Transverse colon (tissue), 4 donors: ENCODE results near the gene ARHGAP24. TPM values are rescaled to one million over a fixed set of nuclear protein-coding genes. Genes with fewer than 3 reads are reported as not detected.
A peak's percentile ranks its signal among the peaks of the same experiment; 100 is the strongest.
"Not testable (repeated sequence)": the region's sequence is repeated elsewhere in the genome, so short reads cannot be mapped to it uniquely, and the experiment has no call there.

Experiments used
- DNase-seq: peaks from one replicate; pipeline ENCODE4 v3.0.0-alpha.2; 2019
- H3K27ac ChIP-seq, 4 donors: fragments of 200-600 bp; sonication (generic); 2 replicates each; pipeline ENCODE4 v1.5.1; 2016 to 2018; ENCODE audit warnings: inconsistent platforms in 4 of 4
- H3K27me3 ChIP-seq: fragments of 200-600 bp; sonication (generic); 2 replicates; pipeline ENCODE4 v1.5.1; 2017; ENCODE audit warnings: inconsistent platforms
- H3K36me3 ChIP-seq, 4 donors: fragments of 200-600 bp; sonication (generic); 2 replicates each; pipeline ENCODE4 v1.5.1; 2017 to 2019; ENCODE audit warnings: inconsistent platforms in 4 of 4
- H3K4me1 ChIP-seq, 4 donors: fragments of 200-600 bp; sonication (generic); 2 replicates each; pipeline ENCODE4 v1.5.1; 2017 to 2020; ENCODE audit warnings: inconsistent platforms in 4 of 4
- H3K4me3 ChIP-seq, 4 donors: fragments of 200-600 bp; sonication (generic); 1 replicate in 1 of 4; 2 replicates in 3 of 4; pipeline versions ENCODE4 v1.5.1 to v1.6.1; 2017 to 2019; ENCODE audit warnings: inconsistent platforms in 4 of 4
- H3K9me3 ChIP-seq, 2 donors: fragments of 200-600 bp; sonication (generic); 2 replicates each; pipeline ENCODE4 v1.5.1; 2017 to 2019; ENCODE audit warnings: inconsistent platforms in 2 of 2
- EP300 ChIP-seq: sonication (generic); formaldehyde crosslinking; IDR thresholded peaks from one replicate; pipeline ENCODE4 v1.6.1; 2017; ENCODE audit warnings: antibody characterized with exemption, low read depth
- POLR2A ChIP-seq: fragments of 450-650 bp; IDR thresholded peaks from one replicate; pipeline ENCODE4 v1.6.1; 2016; ENCODE audit warnings: antibody characterized with exemption, mild to moderate bottlenecking, moderate library complexity
- POLR2AphosphoS5 ChIP-seq, 3 donors: sonication (generic); formaldehyde crosslinking; IDR thresholded peaks; one replicate each; pipeline ENCODE4 v1.6.1; 2016; ENCODE audit warnings: antibody characterized with exemption in 3 of 3
- WGBS, 2 donors: methylation state at CpG; one replicate each; pipeline ENCODE4 v1.1.5; 2018; ENCODE audit warnings: low coverage in 1 of 2; 5-methylcytosine and 5-hydroxymethylcytosine counted together
- in situ Hi-C, 4 donors: fragments of 200-750 bp; cut with MboI; loops; one replicate each; pipeline versions ENCODE4 v1.15.0 to v1.15.1; 2017; ENCODE audit warnings: low sequenced_read_pairs in 3 of 4, low pct_ligation_motif_present in 1 of 4, low pct_unique_long_range_greater_than_20kb in 1 of 4
- intact Hi-C: fragments of 100-400 bp; cut with DNase I; formaldehyde crosslinking; loops from one replicate; pipeline ENCODE4 v1.15.1; 2023; ENCODE audit warnings: low total_unique reads
- total RNA-seq, 4 donors: library from RNA; depleted of rRNA; stranded (reverse); fragments of >200 nt; gene quantifications; one replicate each; pipeline ENCODE4 v1.1.0, GENCODE V29; 2016
- TF ChIP-seq, protein P1 (sequence below), 5 experiments: fragments of 200-600 bp in 3 of 5; fragments of 450-650 bp in 2 of 5; sonication (generic) in 3 of 5; IDR thresholded peaks; 1 replicate in 2 of 5; 2 replicates in 3 of 5; pipeline ENCODE4 v1.5.1; 2016 to 2017; ENCODE audit warnings: antibody characterized with exemption in 5 of 5, inconsistent platforms in 3 of 5, mild to moderate bottlenecking in 2 of 5, moderate library complexity in 1 of 5

The ARHGAP24 gene
- total RNA-seq, 4 donors from 2014 or later = 4.2 to 32.0 (median 12.6) TPM

DNA sequence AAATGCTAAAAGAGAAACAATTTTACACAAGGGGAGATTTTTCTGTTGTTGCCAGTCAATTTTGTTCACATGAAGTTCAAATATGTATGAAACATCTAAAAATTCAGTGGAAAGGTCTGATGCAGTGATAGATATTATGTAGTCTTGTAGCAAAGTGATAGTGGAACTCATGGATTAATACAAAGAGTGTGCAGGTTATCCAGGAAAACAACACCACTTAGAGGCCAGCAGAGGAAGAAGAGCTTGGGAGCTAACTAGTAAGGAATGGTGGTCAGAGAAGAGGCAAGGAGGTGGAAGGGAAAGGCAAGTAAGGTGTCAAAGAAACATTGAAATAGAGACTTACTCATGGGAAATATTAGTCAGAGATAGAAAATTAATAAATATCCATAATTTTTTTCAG lies 489.3 kb downstream of the ARHGAP24 start:
- Histone ChIP-seq H3K4me1 (no peaks in the 10 kb centered on the region), H3K4me3 (no peak overlapping the region), H3K27ac (no peak overlapping the region), H3K9me3 (no peaks in the 10 kb centered on the region), H3K27me3 (no peaks in the 10 kb centered on the region), H3K36me3 (no peaks in the 10 kb centered on the region)
- TF ChIP-seq, protein P1, sequence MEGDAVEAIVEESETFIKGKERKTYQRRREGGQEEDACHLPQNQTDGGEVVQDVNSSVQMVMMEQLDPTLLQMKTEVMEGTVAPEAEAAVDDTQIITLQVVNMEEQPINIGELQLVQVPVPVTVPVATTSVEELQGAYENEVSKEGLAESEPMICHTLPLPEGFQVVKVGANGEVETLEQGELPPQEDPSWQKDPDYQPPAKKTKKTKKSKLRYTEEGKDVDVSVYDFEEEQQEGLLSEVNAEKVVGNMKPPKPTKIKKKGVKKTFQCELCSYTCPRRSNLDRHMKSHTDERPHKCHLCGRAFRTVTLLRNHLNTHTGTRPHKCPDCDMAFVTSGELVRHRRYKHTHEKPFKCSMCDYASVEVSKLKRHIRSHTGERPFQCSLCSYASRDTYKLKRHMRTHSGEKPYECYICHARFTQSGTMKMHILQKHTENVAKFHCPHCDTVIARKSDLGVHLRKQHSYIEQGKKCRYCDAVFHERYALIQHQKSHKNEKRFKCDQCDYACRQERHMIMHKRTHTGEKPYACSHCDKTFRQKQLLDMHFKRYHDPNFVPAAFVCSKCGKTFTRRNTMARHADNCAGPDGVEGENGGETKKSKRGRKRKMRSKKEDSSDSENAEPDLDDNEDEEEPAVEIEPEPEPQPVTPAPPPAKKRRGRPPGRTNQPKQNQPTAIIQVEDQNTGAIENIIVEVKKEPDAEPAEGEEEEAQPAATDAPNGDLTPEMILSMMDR (IDR thresholded peaks at IDR 0.05) = peak in 3 of 5 experiments; percentile 1 to 16 (median 9)
- TF ChIP-seq POLR2AphosphoS5 (IDR thresholded peaks at IDR 0.05) (no peak), EP300 (no peak), POLR2A (no peak)
- DNase-seq = no peak
- intact Hi-C loops = no loop called here
- in situ Hi-C loops = loop anchor here (10.0 to 25.0 kb wide), 3 partner anchors 152 to 177 kb away; no protein-coding TSS in a partner anchor

DNA sequence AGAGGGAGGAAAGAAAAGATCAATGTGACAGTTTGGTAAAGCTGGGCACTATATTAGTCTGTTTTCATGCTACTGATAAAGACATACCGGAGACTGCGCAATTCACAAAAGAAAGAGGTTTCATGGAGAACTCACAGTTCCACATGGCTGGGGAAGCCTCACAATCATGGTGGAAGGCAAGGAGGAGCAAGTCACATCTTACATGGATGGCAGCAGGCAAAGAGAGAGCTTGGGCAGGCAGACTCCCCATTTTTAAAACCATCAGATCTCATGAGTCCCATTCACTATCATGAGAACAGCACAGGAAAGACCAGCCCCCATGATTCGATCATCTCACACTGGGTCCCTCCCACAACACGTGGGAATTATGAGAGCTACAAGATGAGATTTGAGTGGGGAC lies 490.1 kb downstream of the ARHGAP24 start:
- in situ Hi-C loops = loop anchor here (10.0 to 25.0 kb wide), 3 partner anchors 153 to 178 kb away; no protein-coding TSS in a partner anchor
- DNase-seq, H3K4me3 ChIP-seq, intact Hi-C loops, H3K27ac ChIP-seq, H3K36me3 ChIP-seq, H3K9me3 ChIP-seq, H3K27me3 ChIP-seq, H3K4me1 ChIP-seq: not testable (repeated sequence)
- WGBS, 2 donors = 89 to 100% methylated on average over 2 to 4 of the region's 4 CpGs

DNA sequence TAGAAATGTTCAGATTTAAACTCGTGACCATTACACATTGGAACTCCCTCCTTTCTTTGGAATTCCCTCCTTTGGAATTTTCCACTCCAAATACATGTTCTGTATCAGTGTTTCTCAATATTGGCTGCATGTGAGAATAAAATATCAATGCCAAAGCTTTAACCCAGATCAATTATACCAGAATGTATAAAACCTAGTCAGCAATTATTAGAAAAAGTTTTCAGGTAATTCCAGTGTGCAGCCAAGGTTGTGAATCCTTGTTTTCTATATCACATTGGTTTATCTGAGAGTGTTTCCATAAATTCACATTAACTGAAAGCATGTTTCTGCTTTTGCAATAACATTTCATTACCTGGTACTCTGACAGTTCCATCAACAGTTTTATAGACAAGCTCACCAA lies 490.6 kb downstream of the ARHGAP24 start:
- H3K27me3 ChIP-seq = no peaks in the 10 kb centered on the region
- no peak overlapping the region for H3K27ac ChIP-seq
- no peaks in the 10 kb centered on the region for H3K36me3 ChIP-seq
- H3K9me3 ChIP-seq = no peaks in the 10 kb centered on the region
- no peak for DNase-seq
- no peak overlapping the region for H3K4me3 ChIP-seq
- WGBS, 2 donors = 80 to 83% methylated on average over 1 of the region's 1 CpG
- H3K4me1 ChIP-seq = no peaks in the 10 kb centered on the region
- intact Hi-C loops (no loop called here), in situ Hi-C loops (loop anchor here (10.0 to 25.0 kb wide), 3 partner anchors 153 to 178 kb away; no protein-coding TSS in a partner anchor)
- TF ChIP-seq POLR2A (no peak), POLR2AphosphoS5 (IDR thresholded peaks at IDR 0.05) (no peak), EP300 (no peak)
- TF ChIP-seq, protein P1 (IDR thresholded peaks at IDR 0.05) = no peak

DNA sequence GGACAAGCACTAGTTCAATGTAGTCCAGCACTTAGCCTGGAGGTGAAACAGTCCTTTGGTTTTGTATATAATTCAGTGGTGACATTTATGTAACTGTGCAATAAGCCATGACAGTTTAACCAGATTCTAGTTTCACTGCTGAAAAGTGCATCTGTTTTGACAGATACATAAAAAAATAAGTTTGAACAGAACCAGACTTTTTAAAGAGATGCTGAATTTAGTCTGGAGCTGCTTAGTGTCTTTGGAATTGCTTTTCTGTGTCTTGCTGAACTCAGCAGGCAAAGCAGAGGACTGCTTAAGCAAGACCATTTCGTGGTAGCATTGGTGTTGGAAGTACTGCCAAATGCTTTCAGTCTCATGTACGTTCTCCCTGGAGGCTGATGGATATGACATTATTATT lies 491.4 kb downstream of the ARHGAP24 start:
- intact Hi-C loops (no loop called here), in situ Hi-C loops (loop anchor here (10.0 to 25.0 kb wide), 3 partner anchors 154 to 179 kb away; no protein-coding TSS in a partner anchor)
- no peaks in the 10 kb centered on the region for H3K4me1 ChIP-seq
- WGBS, 2 donors = 30 to 55% methylated on average over 2 of the region's 2 CpGs
- no peak overlapping the region for H3K4me3 ChIP-seq
- no peaks in the 10 kb centered on the region for H3K9me3 ChIP-seq
- no peaks in the 10 kb centered on the region for H3K27me3 ChIP-seq
- no peaks in the 10 kb centered on the region for H3K36me3 ChIP-seq
- no peak overlapping the region for H3K27ac ChIP-seq
- TF ChIP-seq POLR2AphosphoS5 (IDR thresholded peaks at IDR 0.05) = peak; percentile 49 to 87 (median 61)
- no peak for TF ChIP-seq POLR2A
- TF ChIP-seq, protein P1 (IDR thresholded peaks at IDR 0.05) = no peak
- DNase-seq = no peak

DNA sequence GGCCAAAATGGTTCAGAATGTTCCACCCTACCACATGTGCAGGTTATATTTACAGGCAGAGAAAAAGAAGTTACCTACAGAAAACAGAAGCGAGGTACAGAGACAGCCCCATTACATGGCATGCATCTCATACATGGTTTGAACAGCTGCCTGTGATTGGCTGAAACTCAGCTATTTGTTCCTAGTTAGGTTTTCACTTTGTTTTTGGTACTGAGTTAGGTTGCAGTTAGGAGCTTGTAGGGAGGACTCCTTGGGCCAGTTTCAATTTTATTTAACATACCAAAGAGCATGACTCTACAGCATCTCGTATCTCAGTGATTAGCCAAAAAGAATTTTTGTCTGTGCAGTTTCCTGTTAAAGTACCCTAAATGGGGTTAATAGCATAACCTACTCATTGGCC lies 492.9 kb downstream of the ARHGAP24 start:
- TF ChIP-seq, protein P1 (IDR thresholded peaks at IDR 0.05) = no peak
- TF ChIP-seq POLR2A = no peak
- TF ChIP-seq EP300 = no peak
- TF ChIP-seq POLR2AphosphoS5 (IDR thresholded peaks at IDR 0.05) = no peak
- no peaks in the 10 kb centered on the region for H3K36me3 ChIP-seq
- DNase-seq = no peak
- in situ Hi-C loops = loop anchor here (10.0 to 25.0 kb wide), 3 partner anchors 156 to 181 kb away; no protein-coding TSS in a partner anchor
- intact Hi-C loops = no loop called here
- no peaks in the 10 kb centered on the region for H3K4me1 ChIP-seq
- H3K27ac ChIP-seq = no peak overlapping the region
- H3K27me3 ChIP-seq = no peaks in the 10 kb centered on the region
- no peaks in the 10 kb centered on the region for H3K9me3 ChIP-seq
- 79% methylated on average over 2 of the region's 2 CpGs; no CpG with 5 or more reads in 1 of the 2 donors for WGBS, 2 donors
- no peak overlapping the region for H3K4me3 ChIP-seq
